Effector CD8-positive, alpha-beta T cell (primary cell): ENCODE data around the gene PDE6B.
"Not testable (repeated sequence)": the region's sequence is repeated elsewhere in the genome, so short reads cannot be mapped to it uniquely, and the experiment has no call there.

Experiments used
- DNase-seq: peaks from one replicate; lab custom pipeline; 2025; lab: John Stamatoyannopoulos, UW

The PDE6B gene

GRCh38 chr4:622071-622995, 3.0 kb upstream of the PDE6B start:
- DNase-seq = no peak

DNA sequence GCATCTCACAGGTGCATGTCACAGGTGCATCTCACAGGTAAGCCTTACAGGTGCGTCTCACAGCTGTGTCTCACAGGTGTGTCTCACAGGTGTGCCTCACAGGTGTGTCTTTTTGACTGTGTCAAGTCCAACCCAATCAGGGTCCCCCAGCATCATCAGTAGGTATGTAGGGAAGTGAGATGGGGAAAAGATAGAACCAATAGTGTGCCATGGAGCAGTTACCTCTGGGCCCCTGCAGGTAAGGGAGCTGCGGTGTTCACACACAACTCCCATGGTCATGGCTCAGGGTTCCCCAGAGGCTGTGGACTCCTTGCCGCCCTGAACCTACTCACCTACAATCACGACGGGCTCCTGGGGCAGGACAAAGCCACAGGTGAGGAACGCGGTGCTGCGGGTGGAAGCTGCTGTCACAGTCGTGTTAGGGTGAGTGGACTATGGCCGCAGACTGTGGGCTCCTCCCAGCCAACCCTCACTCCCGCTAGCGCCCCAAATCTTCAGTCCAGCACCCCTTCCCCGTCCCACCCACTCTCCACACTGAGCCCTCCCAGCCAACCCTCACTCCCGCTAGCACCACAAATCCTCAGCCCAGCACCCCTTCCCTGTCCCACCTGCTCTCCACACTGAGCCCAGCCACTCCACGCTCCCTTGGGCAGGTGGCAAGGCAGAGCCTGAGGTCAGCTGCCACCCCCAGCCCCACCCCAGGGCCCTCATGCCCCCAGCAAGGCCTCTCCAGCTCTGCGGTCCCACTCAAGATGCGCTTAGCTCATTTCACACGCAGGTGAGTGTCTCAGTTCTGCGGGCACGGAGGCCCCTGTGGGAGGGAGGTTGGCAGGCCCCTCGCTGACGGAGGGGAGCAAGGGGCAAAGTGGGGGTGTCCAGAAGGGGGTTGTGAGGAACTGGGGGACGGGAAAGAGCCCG, 2.1 kb upstream of the PDE6B start:
- no peak for DNase-seq

DNA sequence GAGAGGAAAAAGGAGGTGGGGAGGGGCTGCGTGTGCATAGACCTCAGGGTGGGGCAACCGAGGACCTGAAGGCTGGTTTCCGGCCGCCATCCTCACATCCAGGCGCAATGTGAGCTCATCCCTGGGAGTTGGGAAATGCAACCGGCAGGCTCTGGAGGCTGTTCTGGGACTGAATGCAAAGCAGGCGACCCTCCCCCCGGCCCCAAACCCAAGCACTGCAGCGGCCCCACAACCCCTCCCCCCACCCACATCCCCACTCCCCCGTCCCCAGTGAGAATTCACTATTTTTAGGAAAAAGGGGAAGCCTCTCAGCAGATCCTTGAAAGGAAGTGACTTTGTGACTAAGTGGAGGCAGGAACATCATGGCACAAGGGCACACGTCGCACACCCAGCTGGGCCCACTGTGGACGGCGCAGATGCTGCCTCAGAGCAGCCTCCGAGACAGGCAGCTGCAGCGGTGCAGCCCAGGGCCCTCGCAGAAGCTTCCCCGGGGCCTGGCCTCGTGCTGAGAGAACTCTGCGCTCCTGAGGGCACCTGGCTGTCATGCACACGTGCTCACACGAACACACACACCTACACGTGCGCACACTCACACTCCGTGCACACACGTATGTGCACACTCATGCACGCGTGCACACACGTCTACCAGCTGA, 1.3 kb upstream of the PDE6B start:
- no peak for DNase-seq

DNA sequence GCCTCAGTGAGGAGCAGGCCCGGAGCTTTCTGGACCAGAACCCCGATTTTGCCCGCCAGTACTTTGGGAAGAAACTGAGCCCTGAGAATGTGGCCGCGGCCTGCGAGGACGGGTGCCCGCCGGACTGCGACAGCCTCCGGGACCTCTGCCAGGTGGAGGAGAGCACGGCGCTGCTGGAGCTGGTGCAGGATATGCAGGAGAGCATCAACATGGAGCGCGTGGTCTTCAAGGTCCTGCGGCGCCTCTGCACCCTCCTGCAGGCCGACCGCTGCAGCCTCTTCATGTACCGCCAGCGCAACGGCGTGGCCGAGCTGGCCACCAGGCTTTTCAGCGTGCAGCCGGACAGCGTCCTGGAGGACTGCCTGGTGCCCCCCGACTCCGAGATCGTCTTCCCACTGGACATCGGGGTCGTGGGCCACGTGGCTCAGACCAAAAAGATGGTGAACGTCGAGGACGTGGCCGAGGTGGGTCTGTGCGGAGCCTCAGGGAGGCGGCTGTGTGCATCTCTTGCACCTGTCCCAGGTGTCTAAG, 323 bp downstream of the PDE6B start:
- DNase-seq = no peak

- DNase-seq = no peak
Observed at GRCh38 chr4:626201-627091, 1.1 kb downstream of the PDE6B start.

GRCh38 chr4:627347-628125, 2.2 kb downstream of the PDE6B start:
- DNase-seq = no peak

- no peak for DNase-seq
Observed at GRCh38 chr4:628311-628741, 3.0 kb downstream of the PDE6B start.

DNA sequence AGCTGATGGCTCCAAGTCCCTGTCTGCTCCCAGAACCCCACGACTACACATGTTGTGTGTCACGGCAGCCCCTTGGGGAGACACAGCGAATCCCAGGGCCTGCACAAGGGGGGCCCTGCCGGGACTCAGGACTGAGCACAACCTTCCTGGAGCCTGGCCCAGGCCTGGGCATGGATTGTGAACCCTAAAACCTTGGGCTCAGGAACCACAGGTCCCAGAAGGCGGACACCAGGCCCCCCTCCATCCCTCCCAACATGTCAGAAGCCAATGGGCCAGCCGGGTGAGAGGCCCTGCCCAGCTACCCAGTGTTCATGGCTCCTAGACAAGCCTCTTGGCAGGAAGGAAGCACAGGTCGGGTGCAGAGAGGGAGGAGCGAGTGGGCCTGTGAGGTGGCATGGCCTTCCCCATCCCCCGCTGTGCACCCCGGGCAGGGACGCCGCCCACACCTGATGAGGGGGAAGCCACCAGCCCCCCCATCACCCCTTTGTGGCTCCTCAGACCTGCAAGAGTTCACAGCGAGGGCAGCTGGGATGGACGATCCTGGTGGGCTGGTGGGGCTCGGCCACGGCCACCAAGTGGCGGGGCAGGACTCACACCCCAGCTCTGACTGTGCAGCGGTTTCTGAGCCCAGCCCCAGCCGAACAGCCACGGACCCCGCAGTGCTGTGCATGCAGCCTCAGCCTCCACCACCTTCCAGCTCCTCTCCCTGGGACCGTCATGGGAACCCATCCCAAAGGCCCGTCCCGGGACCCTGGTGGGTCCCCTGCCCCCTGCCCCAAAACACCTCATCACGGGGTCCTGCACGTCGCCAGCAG, 3.7 kb downstream of the PDE6B start:
- no peak for DNase-seq

DNA sequence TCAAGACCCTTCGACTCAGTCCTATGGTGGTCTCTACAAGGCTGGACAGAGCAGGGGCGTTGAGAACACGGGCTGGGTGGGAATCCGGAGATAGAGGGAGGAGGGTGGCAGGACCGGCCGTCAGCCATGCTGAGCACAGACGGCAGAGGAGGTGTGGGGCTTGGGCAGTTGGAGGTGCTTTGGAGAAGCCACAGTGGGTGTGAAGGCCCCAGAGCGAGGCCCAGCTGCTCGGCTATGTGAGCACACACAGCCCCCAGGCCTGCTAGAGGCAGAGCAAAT, 4.2 kb downstream of the PDE6B start:
- no peak for DNase-seq

- DNase-seq = no peak
Observed at GRCh38 chr4:629915-630641, 4.7 kb downstream of the PDE6B start.

DNA sequence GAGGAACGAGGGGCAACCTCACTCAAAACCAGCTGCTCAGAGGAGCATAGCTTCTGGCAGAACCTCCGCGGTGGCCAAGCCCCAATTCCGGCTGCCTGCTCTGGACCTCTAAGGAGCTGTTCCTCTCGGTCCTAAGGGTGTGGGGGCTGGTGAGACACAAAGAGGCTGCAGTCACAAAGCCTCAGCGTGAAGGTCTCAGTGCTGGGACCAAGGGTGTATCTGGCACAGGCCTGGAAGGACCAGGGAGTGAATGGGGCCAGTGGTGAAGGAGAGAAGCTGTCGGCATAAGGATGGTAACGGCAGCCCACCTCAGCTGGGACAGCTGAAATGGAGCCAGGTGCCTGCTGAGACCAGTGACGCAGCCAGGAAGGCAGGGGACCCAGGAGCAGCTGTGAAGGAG, 5.3 kb downstream of the PDE6B start:
- no peak for DNase-seq

DNA sequence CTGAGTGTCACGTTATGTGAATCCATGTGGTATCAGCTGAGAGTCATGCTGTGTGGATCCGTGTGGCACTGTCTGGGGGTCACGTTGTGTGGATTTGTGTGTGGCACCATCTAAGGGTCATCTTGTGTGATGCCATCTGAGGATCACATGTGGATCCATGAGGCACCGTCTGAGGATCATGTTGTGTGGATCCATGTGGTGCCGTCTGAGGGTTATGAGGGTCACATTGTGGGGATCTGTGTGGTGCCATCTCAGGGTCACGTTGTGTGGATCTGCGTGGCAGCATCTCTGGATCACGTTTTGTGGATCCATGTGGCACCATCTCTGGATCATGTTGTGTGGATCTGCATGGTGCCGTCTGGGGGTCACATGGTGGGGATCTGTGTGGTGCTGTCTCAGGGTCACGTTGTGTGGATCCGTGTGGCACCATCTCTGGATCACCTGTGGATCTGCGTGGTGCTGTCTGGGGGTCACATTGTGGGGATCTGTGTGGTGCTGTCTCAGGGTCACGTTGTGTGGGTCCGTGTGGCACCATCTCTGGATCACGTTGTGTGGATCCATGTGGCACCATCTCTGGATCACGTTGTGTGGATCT, 6.9 kb downstream of the PDE6B start:
- DNase-seq = no peak

GRCh38 chr4:632926-633325, 7.6 kb downstream of the PDE6B start:
- DNase-seq = no peak

- DNase-seq = no peak
Observed at GRCh38 chr4:633406-633805, 8.0 kb downstream of the PDE6B start.

- DNase-seq = no peak
Observed at GRCh38 chr4:633976-634598, 8.7 kb downstream of the PDE6B start.

GRCh38 chr4:634599-634985, 9.2 kb downstream of the PDE6B start:
- DNase-seq = no peak

DNA sequence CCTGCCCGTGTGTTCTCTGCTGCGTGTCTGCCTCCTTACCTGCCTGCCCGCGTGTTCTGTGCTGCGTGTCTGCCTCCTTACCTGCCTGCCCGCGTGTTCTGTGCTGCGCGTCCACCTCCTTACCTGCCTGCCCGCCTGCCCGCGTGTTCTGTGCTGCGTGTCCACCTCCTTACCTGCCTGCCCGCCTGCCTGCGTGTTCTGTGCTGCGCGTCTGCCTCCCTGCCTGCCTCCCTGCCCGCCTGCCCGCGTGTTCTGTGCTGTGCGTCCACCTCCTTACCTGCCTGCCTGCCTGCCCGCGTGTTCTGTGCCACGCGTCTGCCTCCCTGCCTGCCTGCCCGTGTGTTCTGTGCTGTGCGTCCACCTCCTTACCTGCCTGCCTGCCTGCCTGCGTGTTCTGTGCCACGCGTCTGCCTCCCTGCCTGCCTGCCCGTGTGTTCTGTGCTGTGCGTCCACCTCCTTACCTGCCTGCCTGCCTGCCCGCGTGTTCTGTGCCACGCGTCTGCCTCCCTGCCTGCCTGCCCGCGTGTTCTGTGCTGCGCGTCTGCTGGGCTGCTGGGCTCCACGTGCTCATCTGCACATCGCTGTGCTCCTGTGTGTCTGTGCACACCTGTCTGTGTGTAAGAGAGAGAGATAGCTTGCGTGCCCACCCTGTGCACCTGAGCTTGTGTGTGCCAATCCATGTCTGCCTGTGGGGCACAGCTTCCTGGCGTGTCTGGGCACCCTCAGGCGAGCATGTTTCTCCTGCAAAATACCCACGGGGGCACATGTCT, 9.9 kb downstream of the PDE6B start:
- not testable (repeated sequence) for DNase-seq
